Mucosa of gallbladder (tissue), 1 donor: ENCODE data around the gene P4HA3. TPM values are rescaled to one million over a fixed set of nuclear protein-coding genes. Genes with fewer than 3 reads are reported as not detected.

Experiments used
- DNase-seq: peaks from one replicate; pipeline ENCODE4 v3.0.0-alpha.2; 2020; ENCODE audit warnings: low spot score
- total RNA-seq: library from RNA; stranded (reverse); gene quantifications from one replicate; pipeline ENCODE4 v1.2.1, GENCODE V29; 2021
- donor health status: DM: no; HTN: no; CAD: no.

P4HA3 gene
- total RNA-seq, 1 donor from 2014 or later, result 1.0 TPM

GRCh38 chr11:74318241-74318932 lies 6.9 kb upstream of the P4HA3 start:
- no peak for DNase-seq

- no peak for DNase-seq
These were observed 5.5 kb upstream of the P4HA3 start for GRCh38 chr11:74316772-74317505.

- no peak for DNase-seq
These were observed 886 bp upstream of the P4HA3 start for GRCh38 chr11:74312326-74312725.

GRCh38 chr11:74310857-74311256 lies 583 bp downstream of the P4HA3 start:
- DNase-seq, result no peak

GRCh38 chr11:74307434-74307833 lies 4.0 kb downstream of the P4HA3 start:
- DNase-seq, result no peak

- no peak for DNase-seq
These were observed 4.8 kb downstream of the P4HA3 start for GRCh38 chr11:74306435-74307175.

GRCh38 chr11:74299015-74299414 lies 12.4 kb downstream of the P4HA3 start:
- DNase-seq, result no peak

GRCh38 chr11:74297484-74297883 lies 14.0 kb downstream of the P4HA3 start:
- DNase-seq, result no peak

- no peak for DNase-seq
These were observed 22.5 kb downstream of the P4HA3 start for GRCh38 chr11:74288911-74289310.

- no peak for DNase-seq
These were observed 23.3 kb downstream of the P4HA3 start for GRCh38 chr11:74288161-74288560.

- DNase-seq, result no peak
These were observed 27.0 kb downstream of the P4HA3 start for GRCh38 chr11:74284466-74284865.

GRCh38 chr11:74283580-74284180 lies 27.8 kb downstream of the P4HA3 start:
- no peak for DNase-seq

GRCh38 chr11:74282914-74283371 lies 28.5 kb downstream of the P4HA3 start:
- no peak for DNase-seq

- no peak for DNase-seq
These were observed 29.0 kb downstream of the P4HA3 start for GRCh38 chr11:74282421-74282820.

- DNase-seq, result no peak
These were observed 30.9 kb downstream of the P4HA3 start for GRCh38 chr11:74280494-74280893.

GRCh38 chr11:74279256-74279655 lies 32.2 kb downstream of the P4HA3 start:
- DNase-seq, result no peak

GRCh38 chr11:74278721-74279161 lies 32.7 kb downstream of the P4HA3 start:
- peak; percentile 56 for DNase-seq

GRCh38 chr11:74278103-74278502 lies 33.3 kb downstream of the P4HA3 start:
- no peak for DNase-seq

- no peak for DNase-seq
These were observed 34.9 kb downstream of the P4HA3 start for GRCh38 chr11:74276581-74276980.

GRCh38 chr11:74272276-74272675 lies 39.2 kb downstream of the P4HA3 start:
- DNase-seq, result no peak

- DNase-seq, result no peak
These were observed 42.2 kb downstream of the P4HA3 start for GRCh38 chr11:74269161-74269811.

- no peak for DNase-seq
These were observed 43.0 kb downstream of the P4HA3 start for GRCh38 chr11:74268456-74268855.
